ENCODE measurements around the gene ZFR2. TPM values are rescaled to one million over a fixed set of nuclear protein-coding genes. Genes with fewer than 3 reads are reported as not detected.

Gene ZFR2
- total RNA-seq, 4 donors from 2014 or later: not detected

DNA sequence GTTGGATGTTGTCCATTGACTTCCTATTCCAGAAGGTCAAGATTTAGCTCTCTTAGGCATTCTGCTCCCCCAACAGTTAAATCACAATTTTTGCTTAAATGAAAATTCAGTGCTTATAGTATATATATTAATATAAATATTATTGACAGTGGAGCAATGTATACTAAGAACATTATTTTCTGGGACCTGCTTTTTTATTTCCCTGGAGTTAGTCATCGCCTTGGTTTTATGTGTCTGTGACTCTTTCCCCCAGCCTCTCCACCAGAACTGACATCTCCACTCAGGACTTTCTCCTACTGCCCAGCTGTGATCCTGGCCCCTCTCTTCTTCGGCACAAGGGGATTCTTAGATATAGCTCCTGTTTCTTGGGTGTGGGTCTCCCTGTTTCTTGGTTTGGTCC, 72.5 kb downstream of the ZFR2 start:
- no peak for DNase-seq
- in situ Hi-C loops (cut with MboI; ENCODE audit: low sequenced_read_pairs in 4 of 4): no loop called here
- intact Hi-C loops (cut with DNase I; ENCODE audit: low total_unique reads): no loop called here
- no peak for TF ChIP-seq CTCF (IDR thresholded peaks at IDR 0.05 in 4 of 5, conservative IDR thresholded peaks at IDR 0.05 in 1 of 5)
- TF ChIP-seq POLR2A (IDR thresholded peaks at IDR 0.05): no peak
- Histone ChIP-seq H3K27ac (no peak overlapping the region), H3K4me1 (peaks cover 0 to 2% of the 10 kb centered on the region in 2 donors), H3K4me3 (no peak overlapping the region), H3K27me3 (peaks cover 22 to 39% (median 29%) of the 10 kb centered on the region in 3 donors), H3K36me3 (no peaks in the 10 kb centered on the region), H3K9me3 (no peaks in the 10 kb centered on the region)
- ATAC-seq: no peak

GRCh38 chr19:3793799-3794198, 75.0 kb downstream of the ZFR2 start:
- TF ChIP-seq CTCF (IDR thresholded peaks at IDR 0.05 in 4 of 5, conservative IDR thresholded peaks at IDR 0.05 in 1 of 5): no peak
- TF ChIP-seq POLR2A (IDR thresholded peaks at IDR 0.05): no peak
- Histone ChIP-seq H3K9me3 (no peaks in the 10 kb centered on the region), H3K27ac (no peak overlapping the region), H3K4me1 (no peaks in the 10 kb centered on the region), H3K27me3 (peaks cover 8 to 22% (median 13%) of the 10 kb centered on the region in 3 donors), H3K36me3 (no peaks in the 10 kb centered on the region), H3K4me3 (no peak overlapping the region)
- in situ Hi-C loops (cut with MboI; ENCODE audit: low sequenced_read_pairs in 4 of 4): no loop called here
- no peak for ATAC-seq
- no peak for DNase-seq
- intact Hi-C loops (cut with DNase I; ENCODE audit: low total_unique reads): no loop called here

- Histone ChIP-seq H3K4me3 (no peak overlapping the region), H3K27me3 (peaks cover 6 to 23% (median 12%) of the 10 kb centered on the region in 3 donors), H3K4me1 (no peaks in the 10 kb centered on the region), H3K9me3 (no peaks in the 10 kb centered on the region), H3K36me3 (no peaks in the 10 kb centered on the region), H3K27ac (no peak overlapping the region)
- intact Hi-C loops (cut with DNase I; ENCODE audit: low total_unique reads): no loop called here
- in situ Hi-C loops (cut with MboI; ENCODE audit: low sequenced_read_pairs in 4 of 4): no loop called here
- DNase-seq: no peak
- ATAC-seq: no peak
- no peak for TF ChIP-seq CTCF (IDR thresholded peaks at IDR 0.05 in 4 of 5, conservative IDR thresholded peaks at IDR 0.05 in 1 of 5)
- no peak for TF ChIP-seq POLR2A (IDR thresholded peaks at IDR 0.05)
These were observed 76.7 kb downstream of the ZFR2 start for GRCh38 chr19:3792114-3792513.

- no peaks in the 10 kb centered on the region for H3K9me3 ChIP-seq
These were observed 77.9 kb downstream of the ZFR2 start for GRCh38 chr19:3790941-3791340.

More at GRCh38 chr19:3790941-3791340, 77.9 kb downstream of the ZFR2 start:
- in situ Hi-C loops (cut with MboI; ENCODE audit: low sequenced_read_pairs in 4 of 4): no loop called here
- Histone ChIP-seq H3K4me1 (no peaks in the 10 kb centered on the region), H3K36me3 (no peaks in the 10 kb centered on the region), H3K27me3 (peaks cover 13 to 19% (median 15%) of the 10 kb centered on the region in 3 donors), H3K4me3 (no peak overlapping the region), H3K27ac (no peak overlapping the region)
- no peak for ATAC-seq
- intact Hi-C loops (cut with DNase I; ENCODE audit: low total_unique reads): no loop called here
- no peak for DNase-seq
- TF ChIP-seq POLR2A (IDR thresholded peaks at IDR 0.05): no peak
- no peak for TF ChIP-seq CTCF (IDR thresholded peaks at IDR 0.05 in 4 of 5, conservative IDR thresholded peaks at IDR 0.05 in 1 of 5)
